HG03064 (cell line): ENCODE data around the gene SHC2.
"Not testable (repeated sequence)": the region's sequence is repeated elsewhere in the genome, so short reads cannot be mapped to it uniquely, and the experiment has no call there.

ENCODE experiments used
- ATAC-seq: cut with Tn5 transposase; IDR thresholded peaks from one replicate; pipeline ENCODE4 v1.9.1; 2021; ENCODE audit warnings: low read depth; ENCODE audit not compliant: unreplicated experiment

Gene SHC2

DNA sequence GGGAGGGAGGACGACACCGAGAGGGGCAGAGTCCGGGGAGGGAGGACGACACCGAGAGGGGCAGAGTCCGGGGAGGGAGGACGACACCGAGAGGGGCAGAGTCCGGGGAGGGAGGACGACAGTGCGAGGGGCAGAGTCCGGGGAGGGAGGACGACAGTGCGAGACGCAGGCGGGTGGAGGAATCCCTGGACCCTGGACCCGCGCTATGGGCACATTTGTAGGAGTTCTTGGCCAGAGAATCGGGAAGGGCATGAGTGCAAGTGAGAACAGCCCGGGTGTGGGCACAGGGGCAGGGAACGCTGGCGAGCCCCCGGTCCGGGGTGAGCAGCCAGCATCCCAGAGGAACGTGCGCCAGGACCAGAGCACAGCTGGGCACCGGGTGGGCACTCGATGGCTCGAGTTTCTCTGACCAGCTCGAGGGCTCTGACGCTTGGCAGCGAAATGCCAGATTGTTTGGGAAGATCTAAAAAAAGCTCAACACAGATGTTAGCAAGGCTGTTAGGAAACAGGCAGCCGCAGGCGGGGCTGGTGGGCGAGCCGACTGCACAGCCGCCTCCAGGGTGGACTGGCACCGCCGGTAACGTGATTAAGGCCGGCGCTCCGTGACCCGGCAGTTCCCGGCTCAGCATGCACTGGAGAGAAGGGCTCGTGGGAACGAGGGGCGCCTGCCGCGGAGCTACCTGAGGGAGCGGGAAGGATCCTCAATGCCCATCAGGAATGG lies 33.9 kb downstream of the SHC2 start:
- ATAC-seq = no peak

GRCh38 chr19:425056-425455 lies 35.8 kb downstream of the SHC2 start:
- ATAC-seq = no peak

- no peak for ATAC-seq
These were observed 36.3 kb downstream of the SHC2 start for GRCh38 chr19:424546-424945.

DNA sequence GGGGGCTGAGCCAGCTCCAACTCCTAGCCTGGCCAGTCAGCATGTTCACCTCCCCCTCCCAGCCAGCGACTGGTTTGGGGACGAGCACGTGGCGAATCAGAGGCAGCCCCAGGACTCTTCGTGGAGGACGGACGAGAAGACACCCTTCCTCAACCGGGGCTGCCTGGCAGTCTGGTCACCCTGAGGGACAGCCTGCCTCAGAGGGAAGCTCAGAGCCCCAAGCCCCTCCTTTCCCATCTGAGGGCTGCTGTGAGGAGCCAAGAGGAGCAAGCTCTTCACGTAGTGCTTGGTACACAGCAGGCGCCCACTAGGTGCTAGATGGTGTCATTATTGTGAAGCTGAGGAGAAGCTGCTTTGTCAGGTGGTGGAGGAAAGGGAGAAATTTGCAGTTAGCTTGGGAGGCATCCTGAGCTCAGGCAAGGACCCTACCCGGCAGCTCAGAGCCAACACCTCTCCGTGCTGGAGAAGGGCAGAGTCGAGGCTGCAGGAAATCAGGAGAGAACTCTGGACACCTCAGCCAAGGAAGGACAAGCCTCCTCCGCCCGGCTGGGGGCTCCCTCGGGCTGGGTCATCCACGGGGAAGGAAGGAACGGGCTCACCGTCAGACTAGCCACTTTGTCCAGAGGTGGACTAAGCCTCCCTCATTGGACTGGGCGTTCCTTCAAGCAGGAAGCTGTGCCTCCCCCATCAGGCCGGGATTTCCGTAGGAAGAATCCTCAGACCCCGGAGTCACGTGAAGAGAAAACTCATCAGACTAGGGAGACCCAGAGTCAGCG lies 37.0 kb downstream of the SHC2 start:
- ATAC-seq = no peak

GRCh38 chr19:422917-423226 lies 38.0 kb downstream of the SHC2 start:
- not testable (repeated sequence) for ATAC-seq

- no peak for ATAC-seq
These were observed 38.5 kb downstream of the SHC2 start for GRCh38 chr19:422213-422916.

DNA sequence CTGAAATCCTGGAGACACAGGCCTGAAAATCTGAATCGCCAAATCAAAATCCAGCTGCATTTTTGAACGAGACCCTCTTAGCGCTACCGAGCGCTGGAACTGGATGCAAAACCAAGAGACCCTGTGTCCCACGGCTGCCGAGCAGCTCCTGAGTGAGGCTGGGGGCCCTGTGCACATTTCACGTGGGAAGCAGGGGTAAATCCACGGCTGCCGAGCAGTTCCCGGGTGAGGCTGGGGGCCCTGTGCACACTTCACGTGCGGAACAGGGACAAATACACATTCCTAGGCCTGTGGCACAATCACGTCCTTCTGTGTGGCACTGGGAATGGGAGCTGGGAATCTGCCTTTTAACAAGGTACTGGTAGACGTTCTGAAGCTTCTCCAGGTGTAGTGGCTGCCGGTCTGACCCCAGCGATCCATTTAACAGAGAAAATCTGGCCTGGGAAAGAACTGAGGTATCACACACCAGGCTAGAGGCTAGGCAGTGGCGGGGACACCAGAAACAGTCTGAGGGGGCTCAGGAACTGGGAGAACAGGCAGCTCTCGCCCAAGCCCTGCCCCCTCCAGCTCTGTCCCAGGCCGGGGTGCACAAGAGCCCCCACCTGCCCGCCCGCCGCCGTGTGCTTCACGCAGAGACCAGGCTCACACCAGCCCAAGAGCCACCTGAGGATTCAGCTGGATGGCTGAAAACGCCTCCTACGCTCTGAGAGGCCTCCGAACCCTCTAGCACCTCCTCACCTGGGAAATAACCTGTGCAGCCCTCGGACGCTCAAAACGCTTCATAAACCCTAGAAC lies 40.9 kb downstream of the SHC2 start:
- no peak for ATAC-seq

- no peak for ATAC-seq
These were observed 41.8 kb downstream of the SHC2 start for GRCh38 chr19:418761-419671.

DNA sequence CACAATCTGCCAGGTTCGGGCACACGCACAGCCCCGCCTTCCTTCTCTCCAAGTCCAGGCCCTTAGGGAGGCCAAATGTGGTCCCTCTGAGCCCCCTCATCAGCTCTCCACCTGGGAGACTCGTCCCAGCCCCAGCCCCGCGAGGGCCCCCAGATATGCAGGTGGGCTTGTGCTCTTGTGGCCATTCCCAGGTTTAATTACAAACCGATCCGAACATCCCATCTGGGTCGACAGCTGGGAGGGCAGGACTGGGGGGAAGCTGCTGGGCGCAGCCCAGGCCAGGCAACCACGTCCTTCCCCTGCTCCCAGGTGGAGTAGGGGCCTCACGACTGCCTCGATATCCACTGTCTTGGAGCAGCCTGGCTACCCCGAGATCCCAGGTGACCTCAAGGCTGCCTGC lies 44.4 kb downstream of the SHC2 start:
- ATAC-seq = no peak

DNA sequence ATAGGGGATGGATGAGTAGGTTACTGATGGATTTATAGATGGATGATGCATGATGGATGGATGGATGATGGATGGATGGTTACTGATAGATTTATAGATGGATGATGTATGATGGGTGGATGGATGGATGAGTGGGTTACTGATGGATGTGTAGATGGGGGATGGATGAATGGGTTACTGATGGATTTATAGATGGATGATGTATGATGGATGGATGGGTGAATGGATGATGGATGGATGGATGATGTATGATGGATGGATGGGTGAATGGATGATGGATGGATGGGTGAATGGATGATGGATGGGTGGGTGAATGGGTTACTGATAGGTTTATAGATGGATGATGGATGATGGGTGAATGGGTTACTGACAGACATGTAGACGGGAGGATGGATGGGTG lies 45.5 kb downstream of the SHC2 start:
- no peak for ATAC-seq

DNA sequence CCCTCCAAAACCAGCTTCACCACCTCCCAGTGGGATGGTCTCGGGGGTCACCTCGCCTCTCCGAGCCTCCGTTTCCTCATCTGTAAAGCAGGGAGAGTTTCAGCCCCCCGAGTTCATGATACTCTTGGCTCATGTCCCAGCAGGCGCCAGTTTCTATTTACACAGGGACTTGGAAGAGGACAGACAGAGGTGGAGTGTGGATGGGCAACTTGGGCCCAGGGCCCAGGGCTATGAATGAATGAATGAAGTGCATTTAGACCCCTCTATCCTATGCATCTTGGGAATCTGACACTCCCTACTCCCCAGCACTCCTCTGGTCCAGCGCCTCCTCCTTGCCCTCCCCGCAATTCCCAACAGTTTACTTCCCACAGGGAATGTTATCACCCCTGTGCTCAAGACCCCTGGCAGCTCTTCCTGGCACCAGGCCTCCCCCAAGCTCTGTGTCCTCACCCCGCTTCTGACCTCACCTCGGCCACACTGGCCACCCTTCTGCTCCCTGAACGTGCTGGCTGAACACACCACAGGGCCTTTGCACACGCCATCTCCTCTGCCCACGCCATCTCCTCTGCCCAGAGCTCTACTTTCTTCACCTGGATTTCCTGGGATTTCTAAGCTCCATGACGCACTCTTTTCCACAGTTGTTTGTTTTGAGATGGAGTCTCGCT lies 46.9 kb downstream of the SHC2 start:
- no peak for ATAC-seq

DNA sequence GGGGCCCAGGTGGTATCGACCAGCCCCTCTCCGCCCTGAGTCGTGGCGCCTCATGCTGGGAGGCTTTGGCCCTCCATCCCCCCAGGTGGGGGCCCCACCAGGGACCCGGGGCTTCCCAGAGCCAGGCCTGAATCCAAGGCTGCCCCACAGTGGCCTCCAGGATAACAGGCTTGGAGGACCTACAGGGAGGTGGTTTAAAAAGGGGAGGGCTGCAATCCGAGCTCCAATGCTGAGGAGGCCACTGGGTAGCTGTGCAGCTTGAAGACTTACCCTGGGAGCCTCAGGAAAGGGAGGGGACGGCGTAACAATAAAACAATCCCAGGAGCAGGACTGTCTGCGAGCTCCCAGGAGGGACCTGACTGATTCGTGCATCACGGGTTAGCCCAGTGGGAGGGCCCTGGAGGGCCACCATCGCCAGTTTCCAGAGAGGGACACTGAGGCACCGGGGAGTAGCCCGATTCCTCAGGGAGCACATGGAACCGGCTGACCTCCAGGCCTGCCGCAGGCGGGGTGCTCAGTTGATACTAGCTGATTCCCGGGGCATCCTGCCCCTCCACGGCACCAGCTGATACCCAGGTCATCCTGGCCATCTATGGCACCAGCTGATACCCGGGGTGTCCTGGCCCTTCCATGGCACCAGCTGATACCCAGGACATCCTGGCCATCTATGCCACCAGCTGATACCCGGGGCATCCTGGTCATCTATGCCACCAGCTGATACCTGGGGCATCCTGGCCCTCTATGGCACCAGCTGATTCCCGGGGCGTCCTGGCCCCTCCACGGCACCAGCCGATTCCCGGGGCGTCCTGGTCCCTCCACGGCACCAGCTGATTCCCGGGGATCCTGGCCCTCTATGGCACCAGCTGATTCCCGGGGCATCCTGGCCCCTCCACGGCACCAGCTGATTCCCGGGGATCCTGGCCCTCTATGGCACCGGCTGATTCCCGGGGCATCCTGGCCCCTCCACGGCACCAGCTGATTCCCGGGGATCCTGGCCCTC lies 48.2 kb downstream of the SHC2 start:
- ATAC-seq = no peak

DNA sequence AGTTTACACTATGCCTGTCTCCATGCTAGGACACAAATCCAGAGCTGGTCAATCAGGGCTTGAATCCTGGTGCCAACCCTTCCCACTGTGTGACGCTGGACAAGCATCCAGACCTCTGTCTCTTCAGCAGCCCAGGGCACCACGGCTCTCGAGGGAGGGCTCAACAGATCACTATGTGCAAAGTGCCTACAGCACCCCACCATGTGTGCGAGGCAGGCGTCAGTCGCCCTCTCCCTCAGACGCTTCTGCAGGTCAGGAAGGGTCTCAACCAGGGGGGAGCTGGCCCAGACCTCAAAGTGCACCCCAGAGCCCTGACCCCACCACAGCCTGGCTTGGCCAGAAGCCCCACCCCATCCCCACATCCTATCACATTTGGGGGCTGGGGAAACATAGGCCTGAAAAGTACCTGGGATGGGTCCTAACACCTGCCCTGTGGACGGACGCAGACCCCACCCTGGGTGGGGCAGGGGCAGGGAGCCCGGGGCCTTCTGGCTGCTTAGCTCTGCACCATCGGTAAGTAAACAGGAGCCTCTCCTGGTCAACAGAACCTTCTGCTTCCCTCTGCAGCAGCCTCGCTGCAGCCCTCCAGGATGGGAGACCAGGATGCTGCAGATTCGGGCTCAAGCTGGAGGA lies 49.0 kb downstream of the SHC2 start:
- no peak for ATAC-seq

DNA sequence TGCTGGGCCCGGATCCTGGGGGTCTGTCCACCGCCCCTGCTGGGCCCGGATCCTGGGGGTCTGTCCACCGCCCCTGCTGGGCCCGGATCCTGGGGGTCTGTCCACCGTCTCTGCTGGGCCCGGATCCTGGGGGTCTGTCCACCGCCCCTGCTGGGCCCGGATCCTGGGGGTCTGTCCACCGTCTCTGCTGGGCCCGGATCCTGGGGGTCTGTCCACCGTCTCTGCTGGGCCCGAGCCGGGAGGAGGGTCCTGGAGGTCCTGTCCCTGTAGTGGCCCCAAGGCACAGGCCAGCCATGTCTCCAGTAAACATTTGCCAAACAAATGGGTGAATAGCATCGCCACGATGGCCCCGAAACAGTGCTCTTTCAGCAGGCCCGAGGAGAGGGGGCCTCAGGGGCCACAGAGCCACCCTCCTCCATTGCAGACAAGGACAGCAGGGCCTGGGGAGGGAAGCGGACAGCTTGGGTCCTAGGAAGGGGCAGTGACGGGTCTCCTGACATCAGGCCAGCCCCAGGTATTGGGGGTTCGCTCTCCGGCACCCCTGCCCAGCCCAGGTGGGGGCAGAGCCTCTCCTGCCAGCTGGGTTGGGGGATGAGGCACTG lies 49.6 kb downstream of the SHC2 start:
- not testable (repeated sequence) for ATAC-seq

GRCh38 chr19:410243-410781 lies 50.5 kb downstream of the SHC2 start:
- no peak for ATAC-seq

DNA sequence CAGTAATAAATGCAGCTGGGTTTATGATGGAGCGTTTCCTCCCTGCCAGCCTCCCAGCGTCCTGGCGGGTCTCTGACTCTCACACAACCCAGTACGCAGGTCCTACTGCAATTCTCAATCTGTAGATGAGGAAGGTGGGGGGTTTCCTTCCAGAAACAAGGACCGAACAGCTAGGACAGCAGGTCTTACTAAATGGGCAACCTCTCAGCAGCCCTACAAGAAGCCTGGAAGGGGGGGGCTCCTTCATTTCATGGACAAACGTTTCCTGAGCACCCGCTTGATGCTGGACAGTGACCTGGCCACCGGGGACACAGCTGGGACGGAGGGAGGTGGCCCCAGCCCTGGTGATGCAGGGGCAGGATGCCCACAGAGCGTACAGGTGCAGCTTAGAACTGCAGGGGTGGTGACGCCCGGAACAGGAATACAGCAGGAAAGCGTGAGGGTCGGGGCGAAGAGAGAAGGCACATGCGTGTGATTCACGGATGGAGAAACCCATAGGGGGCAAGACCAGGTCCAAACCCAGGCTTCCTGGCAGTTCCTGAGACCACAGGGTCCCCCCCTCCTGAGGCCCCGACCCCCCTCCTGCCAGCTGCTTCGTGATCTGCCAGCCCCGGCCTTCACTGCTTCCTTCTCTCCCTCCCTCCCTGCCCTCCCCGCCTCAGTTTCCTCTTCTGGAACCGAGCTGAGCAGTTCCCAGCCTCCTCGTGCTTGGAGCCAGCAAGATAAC lies 51.2 kb downstream of the SHC2 start:
- ATAC-seq = no peak
